Fibroblast of villous mesenchyme (primary cell): Measurements from ENCODE around the gene DNAJC18. TPM values are rescaled to one million over a fixed set of nuclear protein-coding genes. Genes with fewer than 3 reads are reported as not detected.

Experiments
- DNase-seq: peaks from one replicate; pipeline ENCODE4 v3.0.0-alpha.2; 2010; ENCODE audit warnings: low read depth
- H3K4me3 ChIP-seq: 2 replicates; pipeline ENCODE4 v1.5.1; 2011; ENCODE audit warnings: low read depth, mild to moderate bottlenecking, low read length
- CTCF ChIP-seq: IDR thresholded peaks from 2 replicates; pipeline ENCODE4 v1.5.1; 2012; ENCODE audit warnings: low read depth, mild to moderate bottlenecking, low read length; ENCODE audit not compliant: insufficient read depth
- total RNA-seq: library from RNA; depleted of rRNA; stranded (reverse); fragments of >200 nt; gene quantifications from 2 replicates; pipeline ENCODE4 v1.2.3, GENCODE V29; 2012

DNAJC18 gene
- total RNA-seq, 1 donor: 16.4 TPM

DNA sequence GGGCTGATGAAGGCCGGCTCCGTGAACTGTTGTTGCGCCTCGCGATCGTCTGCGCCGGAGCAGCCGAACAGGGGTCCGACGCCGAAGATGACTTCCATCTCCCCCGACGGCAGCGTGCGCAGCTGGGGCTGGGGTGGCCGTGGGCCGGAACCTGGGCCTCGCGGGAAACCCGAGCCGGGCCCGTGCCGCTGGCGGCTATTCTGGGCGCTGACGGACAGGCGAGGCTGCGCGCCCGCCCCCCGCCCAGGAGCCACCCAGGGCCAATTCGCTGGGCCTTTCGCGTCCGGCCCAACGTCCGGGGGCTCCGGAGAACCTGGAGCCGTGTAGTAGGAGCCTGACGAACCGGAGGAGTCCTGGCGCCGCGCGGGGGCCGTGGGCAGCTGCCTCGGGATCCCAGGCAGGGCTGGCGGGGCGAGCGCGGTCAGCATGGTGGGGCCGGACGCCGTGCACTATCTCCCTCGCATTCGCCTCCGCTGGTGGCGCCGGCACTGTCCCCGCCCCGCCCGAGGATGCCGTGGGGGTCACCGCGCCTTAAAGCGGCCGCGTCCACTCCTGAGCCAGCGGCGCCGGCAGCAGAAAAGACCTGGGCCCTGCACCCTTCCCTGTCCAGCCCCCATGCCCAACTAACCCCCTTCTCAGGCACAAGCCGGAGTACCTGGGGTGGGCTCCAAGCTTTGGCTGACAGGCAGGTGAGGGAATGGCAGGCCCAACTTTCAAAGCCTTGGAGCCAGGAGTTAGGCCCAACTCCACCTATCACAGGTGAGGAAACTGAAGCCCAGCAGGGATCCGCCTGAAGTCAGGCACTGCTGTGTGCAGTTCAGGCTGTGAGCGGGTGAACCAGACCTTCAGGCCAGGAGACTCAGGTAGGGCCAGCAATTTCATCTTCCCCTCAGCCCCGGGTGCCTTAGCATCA is 44.4 kb downstream of the DNAJC18 start, which contains the start of gene PROB1:
TSS of gene PROB1 (minus strand) at position 451 of the 913 bp plus-strand sequence. CDS start at position 428, 23 bp downstream.
- DNase-seq: no peak
- TF ChIP-seq CTCF: no peak
- peak within 1 kb of the TSS; percentile 60 for H3K4me3 ChIP-seq

GRCh38 chr5:139394123-139394653 is 45.1 kb downstream of the DNAJC18 start:
- TF ChIP-seq CTCF: peak; percentile 53
- DNase-seq: peak; percentile 63

DNA sequence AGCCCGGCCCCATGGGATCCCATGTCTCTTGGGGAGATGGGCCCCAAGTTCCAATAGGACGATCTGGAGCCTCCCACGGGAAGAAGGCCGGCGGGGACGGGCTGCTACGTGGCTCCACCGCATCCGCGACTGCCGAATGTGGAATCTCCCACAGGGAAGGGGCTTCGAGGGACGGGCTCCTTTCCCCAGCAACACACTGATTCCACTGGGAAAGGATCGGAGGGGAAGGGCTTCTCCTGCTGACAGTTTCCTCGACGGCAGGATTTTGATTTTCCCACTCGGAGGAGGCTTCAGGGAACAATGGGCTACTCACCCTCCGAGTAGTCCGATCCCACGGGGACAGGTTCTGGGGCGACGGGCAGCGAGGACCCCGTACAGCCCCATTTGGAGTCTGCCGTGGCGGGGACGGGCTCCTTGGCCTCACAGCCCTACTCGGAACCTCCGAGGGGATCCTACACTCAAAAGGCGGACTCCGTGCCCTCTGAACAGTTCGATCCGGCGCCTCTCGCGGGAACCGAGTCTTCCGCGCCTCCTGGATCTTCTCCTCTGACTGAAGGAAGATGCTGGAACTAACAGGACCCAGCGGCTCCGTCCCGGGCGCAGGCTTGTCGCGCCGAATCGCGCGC is 45.7 kb downstream of the DNAJC18 start:
- no peak for TF ChIP-seq CTCF
- no peak for DNase-seq
- H3K4me3 ChIP-seq: peak overlapping the region; percentile 60

More at GRCh38 chr5:139394123-139394653, 45.1 kb downstream of the DNAJC18 start:
- peak overlapping the region; percentile 60 for H3K4me3 ChIP-seq

GRCh38 chr5:139392678-139393496 is 46.4 kb downstream of the DNAJC18 start:
- H3K4me3 ChIP-seq: peak overlapping the region; percentile 60
- TF ChIP-seq CTCF: peak; percentile 63
- DNase-seq: no peak

DNA sequence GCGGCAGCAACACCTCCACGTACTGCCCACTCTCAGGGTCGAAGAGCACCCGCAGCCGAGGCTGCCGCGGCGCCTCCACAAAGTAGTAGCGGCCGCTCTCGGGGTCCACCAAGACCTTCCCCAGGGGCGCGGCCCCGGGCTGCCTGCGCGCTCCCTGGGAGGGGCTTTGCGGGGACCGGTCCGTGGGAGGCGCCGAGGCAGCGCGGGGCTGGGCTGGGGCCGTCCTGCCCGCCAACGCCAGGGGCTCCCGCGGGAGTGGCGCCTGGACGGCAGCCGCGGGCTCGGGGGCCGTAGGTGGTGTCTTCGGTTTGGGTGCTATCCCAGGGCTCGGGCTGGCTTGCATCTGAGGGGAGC is 47.0 kb downstream of the DNAJC18 start:
- no peak for DNase-seq
- no peak overlapping the region for H3K4me3 ChIP-seq
- no peak for TF ChIP-seq CTCF

DNA sequence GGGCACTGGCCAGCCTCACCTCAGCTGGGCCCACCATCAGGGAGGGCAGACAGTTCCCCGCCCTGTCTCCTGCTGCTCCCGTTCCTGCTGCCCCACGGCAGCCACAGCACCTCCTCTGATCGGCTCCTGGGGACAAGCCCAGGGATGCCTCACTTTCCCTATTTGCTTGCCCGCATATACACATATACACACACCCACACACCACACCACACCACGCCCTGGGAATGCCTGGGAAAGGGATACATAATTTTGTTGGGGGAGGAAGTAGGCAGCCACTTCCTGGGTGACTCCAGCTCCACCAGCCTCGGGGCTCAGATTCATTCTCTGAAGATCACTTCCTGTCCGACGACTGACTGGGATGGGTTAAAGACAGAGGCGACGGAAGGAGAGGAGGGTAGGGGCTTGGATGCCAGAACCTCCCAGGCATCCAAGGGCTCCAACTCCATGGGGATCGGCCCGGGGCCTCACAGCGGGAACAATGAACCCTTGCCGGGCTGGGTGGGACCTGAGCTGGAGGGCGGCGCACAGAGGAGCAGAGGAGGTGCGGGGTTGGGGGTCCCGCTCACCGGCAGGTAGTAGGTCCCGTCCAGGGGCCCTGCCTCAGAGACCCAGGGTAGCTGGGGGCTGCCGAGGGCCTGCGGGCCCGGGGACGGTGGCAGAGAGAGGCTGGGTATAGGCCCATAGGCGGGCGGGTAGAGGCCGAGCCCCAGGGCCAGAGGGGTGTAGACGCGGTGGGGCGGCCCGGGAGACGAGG is 47.6 kb downstream of the DNAJC18 start:
- no peak overlapping the region for H3K4me3 ChIP-seq
- DNase-seq: no peak
- TF ChIP-seq CTCF: no peak
